ENCODE data around the gene LYPLA2.

DNA sequence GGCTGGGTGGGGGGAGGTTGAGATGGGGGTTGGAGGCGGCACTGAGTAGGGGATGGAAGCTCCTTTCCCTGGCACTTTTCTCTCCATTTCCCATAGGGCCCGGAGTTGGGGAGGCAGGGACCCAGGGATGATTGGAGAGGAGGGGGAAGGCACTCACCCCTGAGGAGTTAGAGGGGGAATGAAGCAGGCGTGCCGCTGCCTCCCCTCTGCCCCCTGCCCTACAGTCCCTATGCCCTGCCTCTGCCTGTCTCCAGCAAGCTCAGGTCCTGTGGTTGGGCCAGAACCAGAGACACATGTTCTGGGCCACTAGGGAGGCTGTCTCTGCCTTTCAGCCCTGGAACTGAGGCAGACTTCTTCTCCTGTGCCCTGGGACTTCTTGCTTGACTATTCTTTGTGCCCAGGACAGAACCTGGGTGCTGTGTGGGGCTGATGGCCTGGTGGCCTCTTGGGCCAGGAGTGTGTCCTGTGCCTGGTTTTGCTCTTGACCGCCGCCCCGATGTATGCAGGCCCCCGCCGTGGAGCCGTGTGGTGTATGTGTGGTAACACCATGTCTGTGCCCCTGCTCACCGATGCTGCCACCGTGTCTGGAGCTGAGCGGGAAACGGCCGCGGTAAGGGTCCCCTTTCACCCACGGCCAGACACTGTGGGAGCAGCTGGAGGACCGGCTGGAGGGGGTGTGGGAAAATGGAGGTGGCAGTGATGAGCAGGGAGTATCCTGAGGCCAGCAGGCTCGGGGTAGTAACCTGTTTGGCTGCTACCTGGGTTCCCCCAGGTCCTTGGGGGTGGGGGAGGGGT lies 1.4 kb downstream of the LYPLA2 start:
- TF ChIP-seq, protein P1, sequence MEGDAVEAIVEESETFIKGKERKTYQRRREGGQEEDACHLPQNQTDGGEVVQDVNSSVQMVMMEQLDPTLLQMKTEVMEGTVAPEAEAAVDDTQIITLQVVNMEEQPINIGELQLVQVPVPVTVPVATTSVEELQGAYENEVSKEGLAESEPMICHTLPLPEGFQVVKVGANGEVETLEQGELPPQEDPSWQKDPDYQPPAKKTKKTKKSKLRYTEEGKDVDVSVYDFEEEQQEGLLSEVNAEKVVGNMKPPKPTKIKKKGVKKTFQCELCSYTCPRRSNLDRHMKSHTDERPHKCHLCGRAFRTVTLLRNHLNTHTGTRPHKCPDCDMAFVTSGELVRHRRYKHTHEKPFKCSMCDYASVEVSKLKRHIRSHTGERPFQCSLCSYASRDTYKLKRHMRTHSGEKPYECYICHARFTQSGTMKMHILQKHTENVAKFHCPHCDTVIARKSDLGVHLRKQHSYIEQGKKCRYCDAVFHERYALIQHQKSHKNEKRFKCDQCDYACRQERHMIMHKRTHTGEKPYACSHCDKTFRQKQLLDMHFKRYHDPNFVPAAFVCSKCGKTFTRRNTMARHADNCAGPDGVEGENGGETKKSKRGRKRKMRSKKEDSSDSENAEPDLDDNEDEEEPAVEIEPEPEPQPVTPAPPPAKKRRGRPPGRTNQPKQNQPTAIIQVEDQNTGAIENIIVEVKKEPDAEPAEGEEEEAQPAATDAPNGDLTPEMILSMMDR (IDR thresholded peaks at IDR 0.05; ENCODE audit: low read depth, low read length, poor library complexity, severe bottlenecking) = no peak
- no peak for TF ChIP-seq EZH2phosphoT487 (IDR thresholded peaks at IDR 0.05; ENCODE audit: borderline replicate concordance, low read length)

All from DOHH2 (cell line).